Muscle layer of colon (tissue), 2 donors: ENCODE data around the gene KITLG.

Experiments
- H3K27ac ChIP-seq: one replicate; pipeline ENCODE4 v1.7.0; 2013; ENCODE audit warnings: low read depth, mild to moderate bottlenecking, low read length, moderate library complexity
- H3K27me3 ChIP-seq, 2 donors: one replicate each; pipeline ENCODE4 v1.7.0; 2013; ENCODE audit warnings: low read length in 2 of 2, mild to moderate bottlenecking in 2 of 2; ENCODE audit not compliant: insufficient read depth in 2 of 2, control insufficient read depth in 1 of 2
- H3K36me3 ChIP-seq: one replicate; pipeline ENCODE4 v1.7.0; 2013; ENCODE audit warnings: mild to moderate bottlenecking, low read length; ENCODE audit not compliant: insufficient read depth
- H3K4me1 ChIP-seq: one replicate; pipeline ENCODE4 v1.7.0; 2013; ENCODE audit warnings: mild to moderate bottlenecking, low read length; ENCODE audit not compliant: insufficient read depth
- H3K4me3 ChIP-seq, 2 donors: one replicate each; pipeline ENCODE4 v1.7.0; 2013; ENCODE audit warnings: low read length in 2 of 2, low read depth in 1 of 2, mild to moderate bottlenecking in 1 of 2, moderate library complexity in 1 of 2
- H3K9ac ChIP-seq: one replicate; pipeline ENCODE4 v1.7.0; 2013; ENCODE audit warnings: low read length
- H3K9me3 ChIP-seq: one replicate; pipeline ENCODE4 v1.7.0; 2013; ENCODE audit warnings: mild to moderate bottlenecking, low read length
- donor health status: abdominal sarcoma.
- donor health status: Adenocarcinoma of cecum.

Gene KITLG

GRCh38 chr12:88597365-88597764 is 17.1 kb upstream of the KITLG start:
- Histone ChIP-seq H3K27me3 (no peaks in the 10 kb centered on the region), H3K36me3 (no peaks in the 10 kb centered on the region), H3K9me3 (no peaks in the 10 kb centered on the region), H3K27ac (no peak overlapping the region), H3K4me3 (no peak overlapping the region), H3K4me1 (no peaks in the 10 kb centered on the region), H3K9ac (no peak overlapping the region)

- H3K27ac ChIP-seq: no peak overlapping the region
- no peaks in the 10 kb centered on the region for H3K4me1 ChIP-seq
- H3K36me3 ChIP-seq: no peaks in the 10 kb centered on the region
- H3K27me3 ChIP-seq: no peaks in the 10 kb centered on the region
- H3K9me3 ChIP-seq: no peaks in the 10 kb centered on the region
- no peak overlapping the region for H3K9ac ChIP-seq
- no peak overlapping the region for H3K4me3 ChIP-seq
Observed at GRCh38 chr12:88595697-88596096, 15.4 kb upstream of the KITLG start.

- Histone ChIP-seq H3K27me3 (no peaks in the 10 kb centered on the region), H3K27ac (no peak overlapping the region), H3K9ac (no peak overlapping the region)
Observed at GRCh38 chr12:88594780-88595179, 14.5 kb upstream of the KITLG start.

GRCh38 chr12:88591343-88591742 is 11.1 kb upstream of the KITLG start:
- H3K4me3 ChIP-seq: no peak overlapping the region

More at GRCh38 chr12:88594780-88595179, 14.5 kb upstream of the KITLG start:
- Histone ChIP-seq H3K4me3 (no peak overlapping the region), H3K9me3 (no peaks in the 10 kb centered on the region), H3K36me3 (no peaks in the 10 kb centered on the region), H3K4me1 (no peaks in the 10 kb centered on the region)

GRCh38 chr12:88590851-88591250 is 10.6 kb upstream of the KITLG start:
- no peaks in the 10 kb centered on the region for H3K36me3 ChIP-seq
- no peak overlapping the region for H3K4me3 ChIP-seq
- H3K4me1 ChIP-seq: no peaks in the 10 kb centered on the region
- H3K27me3 ChIP-seq: no peaks in the 10 kb centered on the region
- no peak overlapping the region for H3K9ac ChIP-seq
- H3K9me3 ChIP-seq: no peaks in the 10 kb centered on the region
- no peak overlapping the region for H3K27ac ChIP-seq

More at GRCh38 chr12:88591343-88591742, 11.1 kb upstream of the KITLG start:
- Histone ChIP-seq H3K9ac (no peak overlapping the region), H3K27me3 (no peaks in the 10 kb centered on the region), H3K4me1 (no peaks in the 10 kb centered on the region), H3K9me3 (no peaks in the 10 kb centered on the region), H3K27ac (no peak overlapping the region), H3K36me3 (no peaks in the 10 kb centered on the region)

GRCh38 chr12:88585077-88585476 is 4.8 kb upstream of the KITLG start:
- Histone ChIP-seq H3K4me3 (no peak overlapping the region), H3K9ac (no peak overlapping the region), H3K36me3 (no peaks in the 10 kb centered on the region), H3K4me1 (no peaks in the 10 kb centered on the region), H3K27me3 (no peaks in the 10 kb centered on the region), H3K27ac (no peak overlapping the region), H3K9me3 (no peaks in the 10 kb centered on the region)

- Histone ChIP-seq H3K9ac (peak overlapping the region; percentile 71), H3K4me1 (peaks cover 29% of the 10 kb centered on the region), H3K27me3 (no peaks in the 10 kb centered on the region), H3K36me3 (no peaks in the 10 kb centered on the region), H3K4me3 (peak overlapping the region; percentile 75 to 87), H3K27ac (peak overlapping the region; percentile 85), H3K9me3 (no peaks in the 10 kb centered on the region)
Observed at GRCh38 chr12:88579601-88580050, 645 bp downstream of the KITLG start.

GRCh38 chr12:88579161-88579517 is 1.1 kb downstream of the KITLG start:
- Histone ChIP-seq H3K27ac (peak overlapping the region; percentile 85), H3K4me1 (peaks cover 34% of the 10 kb centered on the region), H3K9ac (peak overlapping the region; percentile 71), H3K4me3 (peak overlapping the region; percentile 75 to 87), H3K36me3 (no peaks in the 10 kb centered on the region), H3K27me3 (no peaks in the 10 kb centered on the region), H3K9me3 (no peaks in the 10 kb centered on the region)

- Histone ChIP-seq H3K27ac (peak overlapping the region; percentile 85), H3K4me1 (peaks cover 40% of the 10 kb centered on the region), H3K4me3 (peak overlapping the region; percentile 75 to 87), H3K9ac (peak overlapping the region; percentile 71), H3K36me3 (no peaks in the 10 kb centered on the region), H3K27me3 (no peaks in the 10 kb centered on the region), H3K9me3 (no peaks in the 10 kb centered on the region)
Observed at GRCh38 chr12:88578276-88579160, 1.8 kb downstream of the KITLG start.

- no peaks in the 10 kb centered on the region for H3K27me3 ChIP-seq
- peak overlapping the region; percentile 85 for H3K27ac ChIP-seq
- H3K36me3 ChIP-seq: no peaks in the 10 kb centered on the region
- H3K4me3 ChIP-seq: peak overlapping the region in 1 of 2 donors; percentile 87
- H3K4me1 ChIP-seq: peaks cover 50% of the 10 kb centered on the region
- H3K9me3 ChIP-seq: no peaks in the 10 kb centered on the region
- no peak overlapping the region for H3K9ac ChIP-seq
Observed at GRCh38 chr12:88577537-88577936, 2.7 kb downstream of the KITLG start.

- Histone ChIP-seq H3K27ac (peak overlapping the region; percentile 51), H3K36me3 (no peaks in the 10 kb centered on the region), H3K4me3 (peak overlapping the region in 1 of 2 donors; percentile 87), H3K27me3 (no peaks in the 10 kb centered on the region), H3K9me3 (no peaks in the 10 kb centered on the region), H3K4me1 (peaks cover 52% of the 10 kb centered on the region), H3K9ac (no peak overlapping the region)
Observed at GRCh38 chr12:88576866-88577265, 3.4 kb downstream of the KITLG start.
